ENCODE measurements around the gene GGT6.

GGT6 gene

GRCh38 chr17:4587803-4588202, 27.4 kb upstream of the GGT6 start:
- TF ChIP-seq CTCF (IDR thresholded peaks at IDR 0.05), result no peak

- TF ChIP-seq CTCF (IDR thresholded peaks at IDR 0.05), result no peak
Measured at GRCh38 chr17:4587195-4587594, 26.8 kb upstream of the GGT6 start.

- no peak for TF ChIP-seq CTCF (IDR thresholded peaks at IDR 0.05)
Measured at GRCh38 chr17:4586043-4586442, 25.7 kb upstream of the GGT6 start.

- TF ChIP-seq CTCF (IDR thresholded peaks at IDR 0.05), result no peak
Measured at GRCh38 chr17:4585638-4585994, 25.2 kb upstream of the GGT6 start.

- no peak for TF ChIP-seq CTCF (IDR thresholded peaks at IDR 0.05)
Measured at GRCh38 chr17:4584917-4585637, 24.7 kb upstream of the GGT6 start.

GRCh38 chr17:4584101-4584916, 23.9 kb upstream of the GGT6 start, which contains the start of gene SMTNL2:
Gene SMTNL2, plus strand, starts transcription at chr17:4584529. Its CDS starts 77 bp downstream, at chr17:4584606.
- no peak for TF ChIP-seq CTCF (IDR thresholded peaks at IDR 0.05)

- TF ChIP-seq CTCF (IDR thresholded peaks at IDR 0.05), result no peak; the same call in 1 of the 2 replicates
Measured at GRCh38 chr17:4583782-4584100, 23.4 kb upstream of the GGT6 start.
